ENCODE data around the gene EP400. TPM values are rescaled to one million over a fixed set of nuclear protein-coding genes. Genes with fewer than 3 reads are reported as not detected.

EP400 gene
- total RNA-seq, 6 donors from 2014 or later, result 21.7 to 61.8 (median 40.4) TPM

- peaks cover 37 to 82% (median 71%) of the 10 kb centered on the region in 4 donors for H3K36me3 ChIP-seq
- TF ChIP-seq EP300 (IDR thresholded peaks at IDR 0.05), result no peak
- TF ChIP-seq POLR2AphosphoS5 (IDR thresholded peaks at IDR 0.05), result no peak
- TF ChIP-seq POLR2A (IDR thresholded peaks at IDR 0.05), result no peak
These were observed 40.0 kb upstream of the EP400 start for GRCh38 chr12:131909752-131910219.

GRCh38 chr12:131910302-131911027 lies 39.3 kb upstream of the EP400 start:
- ATAC-seq (ENCODE audit: low FRiP score in 2 of 2) (no peak), DNase-seq (peak in 1 of 2 donors; percentile 73)
- TF ChIP-seq POLR2AphosphoS5 (IDR thresholded peaks at IDR 0.05) (no peak), POLR2A (IDR thresholded peaks at IDR 0.05) (no peak), EP300 (IDR thresholded peaks at IDR 0.05) (no peak)
- TF ChIP-seq, protein P1, sequence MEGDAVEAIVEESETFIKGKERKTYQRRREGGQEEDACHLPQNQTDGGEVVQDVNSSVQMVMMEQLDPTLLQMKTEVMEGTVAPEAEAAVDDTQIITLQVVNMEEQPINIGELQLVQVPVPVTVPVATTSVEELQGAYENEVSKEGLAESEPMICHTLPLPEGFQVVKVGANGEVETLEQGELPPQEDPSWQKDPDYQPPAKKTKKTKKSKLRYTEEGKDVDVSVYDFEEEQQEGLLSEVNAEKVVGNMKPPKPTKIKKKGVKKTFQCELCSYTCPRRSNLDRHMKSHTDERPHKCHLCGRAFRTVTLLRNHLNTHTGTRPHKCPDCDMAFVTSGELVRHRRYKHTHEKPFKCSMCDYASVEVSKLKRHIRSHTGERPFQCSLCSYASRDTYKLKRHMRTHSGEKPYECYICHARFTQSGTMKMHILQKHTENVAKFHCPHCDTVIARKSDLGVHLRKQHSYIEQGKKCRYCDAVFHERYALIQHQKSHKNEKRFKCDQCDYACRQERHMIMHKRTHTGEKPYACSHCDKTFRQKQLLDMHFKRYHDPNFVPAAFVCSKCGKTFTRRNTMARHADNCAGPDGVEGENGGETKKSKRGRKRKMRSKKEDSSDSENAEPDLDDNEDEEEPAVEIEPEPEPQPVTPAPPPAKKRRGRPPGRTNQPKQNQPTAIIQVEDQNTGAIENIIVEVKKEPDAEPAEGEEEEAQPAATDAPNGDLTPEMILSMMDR (IDR thresholded peaks at IDR 0.05), result no peak
- Histone ChIP-seq H3K36me3 (peaks cover 43 to 89% (median 78%) of the 10 kb centered on the region in 4 donors), H3K9me3 (no peaks in the 10 kb centered on the region), H3K27ac (no peak overlapping the region), H3K4me1 (peaks cover 7 to 11% (median 9%) of the 10 kb centered on the region in 4 donors), H3K4me3 (no peak overlapping the region), H3K27me3 (no peaks in the 10 kb centered on the region)
- 91 to 100% methylated on average over 1 to 23 of the region's 23 CpGs for WGBS, 2 donors

More at GRCh38 chr12:131909752-131910219, 40.0 kb upstream of the EP400 start:
- H3K4me1 ChIP-seq, result peaks cover 7 to 14% (median 10%) of the 10 kb centered on the region in 4 donors
- H3K27ac ChIP-seq, result no peak overlapping the region
- 95 to 98% methylated on average over 20 to 24 of the region's 26 CpGs for WGBS, 2 donors
- no peaks in the 10 kb centered on the region for H3K27me3 ChIP-seq
- DNase-seq (peak in 1 of 2 donors; percentile 81), ATAC-seq (ENCODE audit: low FRiP score in 2 of 2) (no peak)
- no peaks in the 10 kb centered on the region for H3K9me3 ChIP-seq
- H3K4me3 ChIP-seq, result no peak overlapping the region

GRCh38 chr12:131911028-131911650 lies 38.6 kb upstream of the EP400 start:
- Histone ChIP-seq H3K27ac (no peak overlapping the region), H3K4me3 (no peak overlapping the region), H3K27me3 (no peaks in the 10 kb centered on the region), H3K36me3 (peaks cover 48 to 96% (median 85%) of the 10 kb centered on the region in 4 donors), H3K4me1 (peaks cover 7 to 11% (median 9%) of the 10 kb centered on the region in 4 donors), H3K9me3 (no peaks in the 10 kb centered on the region)
- ATAC-seq (ENCODE audit: low FRiP score in 2 of 2), result no peak
- WGBS, 2 donors, result 93 to 100% methylated on average over 2 to 17 of the region's 17 CpGs
- TF ChIP-seq POLR2AphosphoS5 (IDR thresholded peaks at IDR 0.05), result no peak
- TF ChIP-seq, protein P1 (IDR thresholded peaks at IDR 0.05), result no peak
- TF ChIP-seq EP300 (IDR thresholded peaks at IDR 0.05), result no peak
- TF ChIP-seq POLR2A (IDR thresholded peaks at IDR 0.05), result no peak
- no peak for DNase-seq

GRCh38 chr12:131911851-131912477 lies 37.8 kb upstream of the EP400 start:
- H3K27ac ChIP-seq, result no peak overlapping the region
- peaks cover 55 to 99% (median 91%) of the 10 kb centered on the region in 4 donors for H3K36me3 ChIP-seq
- no peaks in the 10 kb centered on the region for H3K27me3 ChIP-seq
- no peaks in the 10 kb centered on the region for H3K9me3 ChIP-seq
- no peak for ATAC-seq (ENCODE audit: low FRiP score in 2 of 2)
- 87 to 94% methylated on average over 20 to 22 of the region's 22 CpGs for WGBS, 2 donors
- peaks cover 7 to 11% (median 9%) of the 10 kb centered on the region in 4 donors for H3K4me1 ChIP-seq
- peak in 1 of 2 donors; percentile 66 for DNase-seq
- no peak for TF ChIP-seq POLR2AphosphoS5 (IDR thresholded peaks at IDR 0.05)
- no peak for TF ChIP-seq EP300 (IDR thresholded peaks at IDR 0.05)
- no peak for TF ChIP-seq POLR2A (IDR thresholded peaks at IDR 0.05)
- TF ChIP-seq, protein P1 (IDR thresholded peaks at IDR 0.05), result no peak
- no peak overlapping the region for H3K4me3 ChIP-seq

Data from upper lobe of left lung (tissue), 6 donors.